Peyer's patch (tissue), 4 donors: ENCODE results near the gene ANKIB1. TPM values are rescaled to one million over a fixed set of nuclear protein-coding genes. Genes with fewer than 3 reads are reported as not detected.

ENCODE experiments used
- DNase-seq, 3 donors: peaks; one replicate each; pipeline ENCODE4 v3.0.0-alpha.2; 2017 to 2019
- H3K27ac ChIP-seq, 4 donors: fragments of 200-600 bp; sonication (generic); one replicate each; pipeline ENCODE4 v1.5.1; 2016 to 2019
- H3K27me3 ChIP-seq, 2 donors: fragments of 200-600 bp; sonication (generic); one replicate each; pipeline ENCODE4 v1.5.1; 2019
- H3K36me3 ChIP-seq, 3 donors: fragments of 200-600 bp; sonication (generic); one replicate each; pipeline ENCODE4 v1.5.1; 2016 to 2019
- H3K4me1 ChIP-seq, 4 donors: fragments of 200-600 bp; sonication (generic); one replicate each; pipeline ENCODE4 v1.5.1; 2016 to 2019
- H3K4me3 ChIP-seq, 4 donors: fragments of 200-600 bp; sonication (generic); 1 replicate in 3 of 4; 2 replicates in 1 of 4; pipeline ENCODE4 v1.5.1; 2016 to 2019; ENCODE audit warnings: mild to moderate bottlenecking in 1 of 4
- H3K9me3 ChIP-seq, 4 donors: fragments of 200-600 bp; sonication (generic); one replicate each; pipeline ENCODE4 v1.5.1; 2016 to 2019; ENCODE audit warnings: mild to moderate bottlenecking in 1 of 4
- CTCF ChIP-seq, 6 experiments: fragments of 450-650 bp in 4 of 6; fragments of 200-600 bp in 2 of 6; sonication (generic) in 1 of 6; IDR thresholded peaks; one replicate each; pipeline ENCODE4 v1.5.1; 2017 to 2019; ENCODE audit warnings: antibody characterized with exemption in 6 of 6, mild to moderate bottlenecking in 3 of 6, moderate library complexity in 1 of 6
- POLR2A ChIP-seq, 2 donors: fragments of 450-650 bp; IDR thresholded peaks; one replicate each; pipeline ENCODE4 v1.5.1; 2017; ENCODE audit warnings: antibody characterized with exemption in 2 of 2, mild to moderate bottlenecking in 2 of 2, moderate library complexity in 2 of 2
- total RNA-seq, 4 donors: library from RNA; depleted of rRNA; stranded (reverse); fragments of >200 nt; gene quantifications; one replicate each; pipeline ENCODE4 v1.1.0, GENCODE V29; 2016

Gene ANKIB1
- total RNA-seq, 4 donors from 2014 or later, result 37.8 to 82.5 (median 47.1) TPM

- DNase-seq, result no peak
- no peak overlapping the region for H3K4me3 ChIP-seq
- no peaks in the 10 kb centered on the region for H3K9me3 ChIP-seq
- no peaks in the 10 kb centered on the region for H3K36me3 ChIP-seq
- no peak overlapping the region for H3K27ac ChIP-seq
- no peaks in the 10 kb centered on the region for H3K27me3 ChIP-seq
- no peak for TF ChIP-seq POLR2A (IDR thresholded peaks at IDR 0.05)
- no peaks in the 10 kb centered on the region for H3K4me1 ChIP-seq
Observed at GRCh38 chr7:92332782-92333181, 87.0 kb downstream of the ANKIB1 start.

GRCh38 chr7:92333866-92334265 lies 88.1 kb downstream of the ANKIB1 start:
- no peaks in the 10 kb centered on the region for H3K9me3 ChIP-seq
- no peaks in the 10 kb centered on the region for H3K27me3 ChIP-seq
- no peak for DNase-seq
- H3K36me3 ChIP-seq, result no peaks in the 10 kb centered on the region
- TF ChIP-seq CTCF (IDR thresholded peaks at IDR 0.05), result no peak
- TF ChIP-seq POLR2A (IDR thresholded peaks at IDR 0.05), result no peak
- no peaks in the 10 kb centered on the region for H3K4me1 ChIP-seq
- no peak overlapping the region for H3K27ac ChIP-seq
- H3K4me3 ChIP-seq, result no peak overlapping the region

GRCh38 chr7:92335574-92335973 lies 89.8 kb downstream of the ANKIB1 start:
- H3K27me3 ChIP-seq, result no peaks in the 10 kb centered on the region
- H3K4me1 ChIP-seq, result no peaks in the 10 kb centered on the region
- TF ChIP-seq POLR2A (IDR thresholded peaks at IDR 0.05) (no peak), CTCF (IDR thresholded peaks at IDR 0.05) (no peak)
- H3K4me3 ChIP-seq, result no peak overlapping the region
- H3K9me3 ChIP-seq, result no peaks in the 10 kb centered on the region
- H3K36me3 ChIP-seq, result no peaks in the 10 kb centered on the region
- no peak overlapping the region for H3K27ac ChIP-seq
- DNase-seq, result no peak

- no peaks in the 10 kb centered on the region for H3K9me3 ChIP-seq
- H3K27ac ChIP-seq, result no peak overlapping the region
- no peak for TF ChIP-seq POLR2A (IDR thresholded peaks at IDR 0.05)
- TF ChIP-seq CTCF (IDR thresholded peaks at IDR 0.05), result no peak
- no peak for DNase-seq
- H3K4me3 ChIP-seq, result no peak overlapping the region
- no peaks in the 10 kb centered on the region for H3K36me3 ChIP-seq
- H3K4me1 ChIP-seq, result no peaks in the 10 kb centered on the region
- H3K27me3 ChIP-seq, result no peaks in the 10 kb centered on the region
Observed at GRCh38 chr7:92336662-92337340, 91.0 kb downstream of the ANKIB1 start.

GRCh38 chr7:92340016-92340415 lies 94.2 kb downstream of the ANKIB1 start:
- Histone ChIP-seq H3K9me3 (no peaks in the 10 kb centered on the region), H3K27me3 (no peaks in the 10 kb centered on the region), H3K27ac (no peak overlapping the region), H3K4me1 (no peaks in the 10 kb centered on the region), H3K36me3 (peaks cover 0 to 5% (median 0%) of the 10 kb centered on the region in 3 donors), H3K4me3 (no peak overlapping the region)
- TF ChIP-seq POLR2A (IDR thresholded peaks at IDR 0.05) (no peak), CTCF (IDR thresholded peaks at IDR 0.05) (no peak)
- no peak for DNase-seq

- H3K9me3 ChIP-seq, result no peaks in the 10 kb centered on the region
- no peaks in the 10 kb centered on the region for H3K4me1 ChIP-seq
- TF ChIP-seq POLR2A (IDR thresholded peaks at IDR 0.05) (no peak), CTCF (IDR thresholded peaks at IDR 0.05) (no peak)
- H3K36me3 ChIP-seq, result peaks cover 0 to 17% (median 0%) of the 10 kb centered on the region in 3 donors
- no peaks in the 10 kb centered on the region for H3K27me3 ChIP-seq
- H3K4me3 ChIP-seq, result no peak overlapping the region
- DNase-seq, result no peak
- no peak overlapping the region for H3K27ac ChIP-seq
Observed at GRCh38 chr7:92343714-92344113, 97.9 kb downstream of the ANKIB1 start.
